Eye (tissue), 1 donor: ENCODE data around the gene SPX.

Experiments used
- DNase-seq: peaks from one replicate; pipeline ENCODE4 v3.0.0-alpha.2; 2015

The SPX gene

GRCh38 chr12:21526053-21526452, at the start of gene SPX:
TSS of gene SPX (plus strand) at chr12:21526296. CDS start at chr12:21526473, 177 bp downstream.
- peak; percentile 3 for DNase-seq

- no peak for DNase-seq
Measured at GRCh38 chr12:21476949-21477348, 49.1 kb upstream of the SPX start.

DNA sequence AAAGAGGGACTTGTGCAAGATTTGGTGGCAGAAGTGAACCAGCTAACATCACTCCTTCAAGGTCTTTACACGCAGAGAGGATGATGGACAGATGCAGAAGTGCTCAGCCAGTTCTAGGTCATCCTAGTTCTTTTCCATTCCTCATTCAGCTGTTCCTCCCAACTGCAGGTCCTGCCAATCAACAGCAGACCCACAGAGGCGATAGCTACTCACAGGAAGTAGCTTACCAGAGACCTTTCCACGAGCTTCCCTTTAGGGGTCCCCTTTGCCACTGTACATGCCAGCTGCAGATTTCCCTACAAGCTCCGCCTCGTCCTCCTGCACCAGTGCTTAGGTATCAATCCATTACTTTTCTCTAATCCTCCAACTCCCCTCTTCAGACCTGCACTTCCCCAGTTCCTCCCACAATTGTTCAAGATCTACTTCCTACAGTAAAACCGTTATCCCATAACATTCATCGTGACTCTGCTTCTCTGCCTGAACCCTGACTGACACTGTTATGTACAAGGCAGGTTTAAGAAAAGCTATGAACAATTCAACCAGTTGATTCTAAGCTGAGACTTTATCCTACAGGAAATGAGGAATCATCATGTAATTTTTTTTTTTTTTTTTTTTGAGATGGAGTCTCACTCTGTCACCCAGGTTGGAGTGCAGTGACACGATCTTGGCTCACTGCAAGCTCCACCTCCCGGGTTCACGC, 47.2 kb upstream of the SPX start:
- no peak for DNase-seq

GRCh38 chr12:21483531-21483930, 42.6 kb upstream of the SPX start:
- DNase-seq, result no peak

DNA sequence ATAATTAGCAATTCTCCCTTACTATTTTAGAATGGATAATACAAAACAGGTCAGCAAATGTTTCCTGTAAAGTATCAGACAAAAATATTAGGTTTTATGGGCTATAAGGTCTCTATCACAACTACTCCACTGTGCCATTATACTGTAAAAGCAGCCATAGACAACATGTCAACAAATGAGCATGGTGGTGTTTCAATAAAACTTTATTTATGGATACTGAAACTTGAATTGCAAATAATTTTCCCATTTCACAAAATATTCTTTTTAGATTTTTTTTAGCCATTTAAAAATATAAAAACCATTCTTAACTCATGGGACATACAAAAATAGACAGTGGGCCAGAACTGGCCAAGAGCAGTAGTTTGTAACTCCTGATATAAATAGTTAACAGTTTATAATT, 40.1 kb upstream of the SPX start:
- DNase-seq, result no peak

DNA sequence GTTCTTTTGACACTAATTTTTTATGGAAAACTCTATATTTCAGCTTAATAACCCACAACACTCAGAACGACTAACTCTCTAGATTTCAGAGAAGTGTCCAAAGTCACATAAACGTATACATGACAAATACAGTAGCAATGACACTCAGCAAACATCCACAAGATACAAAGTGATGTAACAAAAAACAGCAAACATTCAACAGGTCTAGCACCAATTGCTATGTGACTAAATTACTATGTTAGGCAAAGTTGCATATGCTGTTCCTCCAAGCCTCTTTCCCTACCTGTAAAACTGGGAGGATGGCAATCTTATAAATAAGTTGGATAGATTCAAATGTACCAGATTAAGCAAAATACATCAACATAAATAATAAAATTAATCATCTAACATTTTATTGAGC, 26.3 kb upstream of the SPX start:
- no peak for DNase-seq

- DNase-seq, result no peak
Measured at GRCh38 chr12:21500786-21501257, 25.3 kb upstream of the SPX start.

DNA sequence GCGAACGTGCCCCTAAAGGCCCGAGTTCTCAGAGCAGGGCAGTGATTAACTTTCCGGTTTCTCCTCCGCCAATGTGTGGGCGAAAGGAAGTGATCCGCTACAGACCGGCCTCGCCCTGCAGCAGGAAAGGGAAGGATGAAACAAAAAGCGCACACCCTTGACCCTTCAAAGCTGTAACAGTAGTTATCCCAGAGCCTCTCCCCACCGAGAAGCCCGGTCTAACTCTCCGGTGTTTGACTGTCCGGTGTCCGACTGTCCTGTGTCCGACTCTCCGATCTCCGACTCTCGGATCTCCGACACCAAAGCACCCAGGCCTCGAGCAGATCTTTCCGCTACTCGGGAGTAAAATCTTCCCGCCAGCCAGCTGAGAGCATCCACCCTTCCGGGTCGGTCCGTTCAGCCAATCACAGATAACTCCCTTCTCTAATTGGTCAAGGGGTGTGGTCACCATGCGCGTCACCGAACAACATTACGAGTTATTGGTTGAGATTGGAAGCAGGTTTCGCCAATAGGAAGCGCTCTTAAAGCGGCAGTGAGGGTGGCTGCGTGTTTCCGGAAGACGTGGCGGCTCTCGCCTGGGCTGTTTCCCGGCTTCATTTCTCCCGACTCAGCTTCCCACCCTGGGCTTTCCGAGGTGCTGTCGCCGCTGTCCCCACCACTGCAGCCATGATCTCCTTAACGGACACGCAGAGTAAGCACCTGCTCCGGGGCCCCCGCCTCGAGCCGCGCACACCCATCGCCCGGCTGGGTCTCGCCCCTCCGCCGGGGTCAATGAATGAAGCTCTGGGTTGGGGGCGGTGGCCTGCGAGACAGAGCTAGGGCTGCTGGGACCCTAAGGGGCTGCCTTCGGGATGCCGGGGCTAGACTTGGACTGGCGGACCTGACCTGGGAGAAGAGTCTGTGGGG, 24.6 kb upstream of the SPX start, which contains the start of the genes GOLT1B and RECQL:
Gene GOLT1B (plus strand): TSS at position 532 of the 906 bp plus-strand sequence. CDS start 135 bp downstream, at position 667.
Gene RECQL (minus strand): TSS at position 378 of the 906 bp plus-strand sequence. CDS start 2,065 bp downstream, outside the sequence.
- peak; percentile 100 for DNase-seq

DNA sequence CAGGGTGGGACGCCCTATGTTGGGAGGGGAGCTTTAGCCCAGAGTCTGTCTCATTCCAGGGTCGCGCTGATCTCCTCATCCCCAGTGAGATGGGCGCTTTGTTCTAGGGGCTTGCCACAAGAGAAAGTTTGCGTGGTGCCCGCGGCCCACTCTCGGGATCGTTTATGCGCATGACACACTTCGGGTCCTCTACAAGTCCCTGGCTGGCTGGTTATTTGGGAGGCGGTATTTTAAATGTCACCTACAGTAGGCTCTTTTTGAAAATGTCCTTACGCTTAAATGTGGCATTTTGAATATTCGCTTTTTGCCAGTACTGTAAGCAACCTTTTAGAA, 24.0 kb upstream of the SPX start:
- DNase-seq, result no peak

GRCh38 chr12:21502872-21503271, 23.2 kb upstream of the SPX start:
- peak; percentile 4 for DNase-seq

GRCh38 chr12:21505888-21506287, 20.2 kb upstream of the SPX start:
- no peak for DNase-seq

DNA sequence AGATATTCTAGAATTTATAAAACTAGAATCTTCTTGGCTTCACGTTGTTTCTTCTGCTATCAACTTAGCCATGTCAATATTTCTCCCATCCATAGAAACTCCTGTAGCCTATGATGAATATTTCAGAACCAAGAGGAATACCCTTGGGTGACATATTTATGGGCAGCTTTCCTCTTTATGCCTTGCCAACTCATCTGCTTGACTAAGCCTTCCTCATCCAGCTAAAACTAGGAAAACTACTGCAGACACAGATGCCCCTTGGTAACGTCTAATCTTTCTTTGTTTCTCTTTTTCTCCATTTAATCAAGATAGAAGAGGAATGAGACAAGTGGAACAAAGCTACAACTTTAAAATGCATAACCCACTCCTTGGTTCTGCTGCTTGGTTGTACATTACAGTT, 18.2 kb upstream of the SPX start:
- no peak for DNase-seq

DNA sequence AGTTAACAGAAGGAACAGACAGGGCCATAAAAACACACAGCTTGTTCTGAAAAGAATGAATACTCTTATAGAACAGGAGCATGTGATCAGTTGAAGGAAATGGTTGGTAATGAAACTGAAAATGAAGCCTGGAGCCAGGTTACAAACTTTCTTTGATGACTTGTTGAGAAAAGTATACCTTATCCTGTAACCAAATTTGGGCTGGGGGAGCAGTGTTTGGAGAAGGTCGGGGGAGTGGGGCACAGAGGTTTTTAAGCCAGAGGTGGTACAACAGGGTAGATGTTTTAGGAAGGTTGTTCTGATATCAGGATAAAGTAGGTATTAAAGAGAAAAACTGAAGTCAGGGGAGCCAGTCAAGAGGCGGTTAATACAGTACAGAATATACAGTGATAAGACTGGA, 16.3 kb upstream of the SPX start:
- DNase-seq, result no peak

DNA sequence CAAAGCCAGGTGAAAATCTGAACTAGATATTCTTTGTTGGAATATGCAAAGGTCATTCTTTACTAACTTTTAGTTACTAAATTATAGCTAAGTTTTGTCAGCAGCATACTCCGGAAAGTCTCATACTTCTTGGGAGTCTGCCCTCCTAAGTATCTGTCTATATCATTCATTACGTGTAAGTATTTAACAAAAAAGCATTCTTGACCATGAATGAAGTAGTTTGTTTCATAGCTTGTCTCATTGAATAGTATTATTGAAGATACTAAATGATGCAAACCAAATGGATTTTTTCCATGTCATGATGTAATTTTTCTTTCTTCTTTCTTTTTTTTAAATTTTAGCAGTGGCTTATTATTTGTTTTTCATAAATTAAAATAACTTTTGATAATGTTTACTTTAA, 9.8 kb upstream of the SPX start:
- DNase-seq, result no peak

GRCh38 chr12:21518451-21518850, 7.6 kb upstream of the SPX start:
- no peak for DNase-seq

DNA sequence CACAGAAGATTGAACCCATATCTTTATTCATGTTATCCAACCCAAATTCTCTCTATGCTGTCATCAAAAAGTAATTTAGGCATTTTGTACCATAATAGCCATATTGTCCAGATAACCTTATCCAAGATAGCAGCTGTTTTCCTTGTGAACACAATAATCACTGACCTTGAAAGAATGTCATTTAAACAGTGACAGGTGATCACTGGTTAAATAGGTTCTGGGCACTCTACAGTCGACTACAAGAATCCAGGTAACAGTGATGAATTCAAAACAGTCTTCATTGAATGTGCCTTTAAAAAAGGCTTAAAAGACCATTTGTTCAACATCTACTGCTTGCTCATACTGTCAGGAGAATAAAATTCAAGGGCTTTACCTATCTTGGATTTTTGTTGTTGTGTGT, 4.6 kb upstream of the SPX start:
- peak; percentile 6 for DNase-seq

GRCh38 chr12:21523148-21523547, 2.9 kb upstream of the SPX start:
- no peak for DNase-seq

DNA sequence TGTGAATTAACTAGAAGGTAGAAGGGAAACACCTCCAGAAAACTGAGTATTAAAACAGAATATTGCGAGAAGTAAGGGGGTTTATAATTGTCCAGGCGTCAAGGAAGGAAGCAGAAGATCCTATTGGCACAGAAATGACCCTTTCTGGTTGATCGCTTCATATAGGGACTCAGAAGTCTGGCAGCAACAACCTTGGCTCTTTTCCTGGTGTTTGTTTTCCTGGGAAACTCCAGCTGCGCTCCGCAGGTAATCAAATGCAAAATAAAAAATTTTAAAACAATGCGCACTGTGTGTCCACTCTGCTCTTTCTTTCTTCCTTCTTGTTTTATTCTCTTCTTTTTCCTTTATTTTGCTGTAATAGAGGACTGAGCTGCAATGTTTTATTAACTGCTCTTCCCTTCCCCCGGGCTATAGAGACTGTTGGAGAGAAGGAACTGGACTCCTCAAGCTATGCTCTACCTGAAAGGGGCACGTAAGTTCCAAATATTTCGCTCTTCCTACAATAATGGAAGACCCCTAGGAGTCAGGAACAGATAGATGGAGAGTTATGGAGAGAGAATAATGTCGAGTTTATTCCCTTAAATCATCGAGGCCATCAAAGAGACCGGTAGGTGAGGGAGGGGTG, 737 bp downstream of the SPX start:
- DNase-seq, result no peak

DNA sequence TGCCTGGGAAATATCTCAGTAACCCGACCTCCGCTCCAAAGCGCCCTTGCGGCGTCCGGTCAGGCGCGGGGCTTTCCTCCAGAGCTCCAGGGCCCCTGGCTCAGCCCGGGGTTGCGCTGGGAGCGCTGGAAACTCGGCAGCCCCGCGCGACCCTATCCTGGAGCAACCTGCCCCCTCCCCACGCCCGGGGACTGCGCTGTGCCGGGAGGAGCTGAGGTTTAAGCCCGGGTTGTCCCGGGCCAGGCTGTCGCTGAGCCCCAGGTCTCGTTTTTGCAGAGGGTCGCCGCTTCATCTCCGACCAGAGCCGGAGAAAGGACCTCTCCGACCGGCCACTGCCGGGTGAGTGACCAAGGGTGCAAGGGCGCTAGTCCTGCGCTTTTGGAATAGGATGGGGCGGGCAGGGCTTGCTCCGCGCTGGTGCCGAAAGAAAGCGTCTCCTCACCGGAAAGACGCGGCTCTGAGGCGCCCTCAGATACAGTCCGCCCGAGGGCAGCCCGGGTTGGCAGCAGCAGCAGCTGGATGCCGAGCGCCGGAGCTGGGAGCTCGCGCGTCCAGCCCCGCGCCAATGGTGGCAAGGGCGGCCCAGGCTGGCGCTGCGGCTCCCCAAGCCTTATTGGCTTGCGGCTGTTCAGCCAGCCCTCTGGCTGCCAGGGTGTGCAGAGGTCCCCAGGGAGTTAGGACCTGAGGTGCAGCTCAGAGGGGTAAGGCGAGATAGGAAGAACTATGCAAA, 1.5 kb downstream of the SPX start:
- peak; percentile 80 for DNase-seq

DNA sequence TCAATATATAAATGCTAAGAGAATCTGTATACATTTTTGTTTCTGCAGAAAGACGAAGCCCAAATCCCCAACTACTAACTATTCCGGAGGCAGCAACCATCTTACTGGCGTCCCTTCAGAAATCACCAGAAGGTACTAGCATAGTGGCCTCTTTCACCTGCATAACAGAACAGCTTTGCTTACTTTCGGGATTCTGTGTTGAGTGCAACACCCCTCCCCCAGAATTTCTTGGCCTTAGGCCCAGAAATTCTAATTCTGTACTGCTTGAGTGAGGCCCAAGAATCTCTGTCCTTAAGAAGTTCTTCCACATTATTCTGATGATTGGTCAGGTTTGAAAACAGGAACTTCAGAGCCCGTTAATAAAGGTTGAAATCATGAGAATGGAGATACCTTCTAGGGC, 2.9 kb downstream of the SPX start:
- peak; percentile 73 for DNase-seq

- DNase-seq, result no peak
Measured at GRCh38 chr12:21529456-21529855, 3.4 kb downstream of the SPX start.

- no peak for DNase-seq
Measured at GRCh38 chr12:21538061-21538653, 12.1 kb downstream of the SPX start.
